Measurements from ENCODE around the gene GPR173. TPM values are rescaled to one million over a fixed set of nuclear protein-coding genes. Genes with fewer than 3 reads are reported as not detected.

GPR173 gene
- total and polyA plus RNA-seq, 9 of the 15 experiments (the other 6 are each of a cell fraction or from before 2014, with no cell fraction given): 0.01 TPM; not detected in 8

- CTCF ChIA-PET (ENCODE audit: low intra/inter-chr PET ratio): no interaction called here
- WGBS (ENCODE audit: insufficient coverage, low coverage, missing lambda C conversion rate): 0% methylated on average over 3 of the region's 4 CpGs
Observed at GRCh38 chrX:53031380-53031779, 17.2 kb upstream of the GPR173 start.

More at GRCh38 chrX:53031380-53031779, 17.2 kb upstream of the GPR173 start:
- H3K4me3 ChIP-seq: no peak overlapping the region
- no TSS peak for BruUV-seq (replicated peaks)
- H3K9ac ChIP-seq (ENCODE audit: insufficient read depth in 1 of 2, low read depth in 2 of 2, low read length in 2 of 2): no peak overlapping the region
- H3K27me3 ChIP-seq (ENCODE audit: control insufficient read depth in 2 of 2, insufficient read depth in 2 of 2, low read length in 2 of 2): no peaks in the 10 kb centered on the region
- POLR2A ChIA-PET: no interaction called here
- H3K36me3 ChIP-seq (ENCODE audit: control insufficient read depth, insufficient read depth, low read length): no peaks in the 10 kb centered on the region
- no peaks in the 10 kb centered on the region for H3K9me1 ChIP-seq (ENCODE audit: control insufficient read depth, insufficient read depth, low read length)
- H3K9me3 ChIP-seq (replicated peaks; ENCODE audit: control insufficient read depth, insufficient read depth, low read depth, low read length): no peaks in the 10 kb centered on the region
- no peak for DNase-seq (ENCODE audit: extremely low read depth in 1 of 4, low spot score in 3 of 4)
- in situ Hi-C loops (cut with MboI) (no loop called here), intact Hi-C loops (cut with micrococcal nuclease) (no loop called here)
- TF ChIP-seq BACH1 (tag; IDR thresholded peaks at IDR 0.05) (no peak), SIN3A (IDR thresholded peaks at IDR 0.05; ENCODE audit: borderline replicate concordance in 2 of 2, control insufficient read depth in 1 of 2, low read depth in 2 of 2, low read length in 2 of 2) (no peak), TRIM25 (IDR thresholded peaks at IDR 0.05; ENCODE audit: borderline replicate concordance) (no peak), ZNF75A (CRISPR knock-in tag; IDR thresholded peaks at IDR 0.05) (no peak)
- no peak overlapping the region for H2AFZ ChIP-seq (ENCODE audit: low read depth, low read length)
- H4K20me1 ChIP-seq (replicated peaks; ENCODE audit: control insufficient read depth, insufficient read depth, low read length): no peaks in the 10 kb centered on the region; the same call in 1 of the 2 replicates
- no peak for FAIRE-seq
- no peak for ATAC-seq
- no peaks in the 10 kb centered on the region for H3K4me1 ChIP-seq (replicated peaks in 1 of 2; ENCODE audit: control insufficient read depth in 2 of 2, insufficient read depth in 2 of 2, low read length in 2 of 2)
- no peak overlapping the region for H3K27ac ChIP-seq (ENCODE audit: extremely low read depth, low read depth, low read length)
- H3K4me2 ChIP-seq (ENCODE audit: insufficient read depth, low read length): no peak overlapping the region
- no peaks in the 10 kb centered on the region for H3K79me2 ChIP-seq (ENCODE audit: control insufficient read depth, insufficient read depth, low read length)

All from K562 (cell line).